ENCODE measurements around the gene KIAA0513.

KIAA0513 gene

DNA sequence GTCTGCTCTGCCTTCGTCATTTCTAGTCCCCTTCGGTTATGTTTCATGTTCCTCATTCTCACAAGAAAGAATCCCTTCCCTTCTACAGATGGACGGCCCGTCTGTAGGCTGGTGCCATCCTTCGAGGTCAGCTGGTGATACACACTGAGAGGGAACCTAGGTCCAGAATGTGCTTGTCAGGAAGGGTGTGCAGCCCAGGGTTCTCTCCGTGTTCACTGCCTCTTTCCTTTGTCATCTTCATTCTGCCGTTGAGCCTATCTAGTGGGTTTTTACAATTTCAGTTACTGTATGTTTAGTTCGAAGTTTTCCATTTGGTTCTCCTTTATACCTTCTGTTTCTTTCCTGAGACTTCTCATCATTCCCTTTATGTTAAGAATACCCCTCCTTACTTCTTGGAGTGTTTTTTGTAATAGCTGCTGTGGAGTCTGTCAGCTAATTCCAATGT, 18.9 kb downstream of the KIAA0513 start:
- Histone ChIP-seq H3K27me3 (replicated peaks) (no peaks in the 10 kb centered on the region), H3K27ac (no peak overlapping the region), H3K4me3 (ENCODE audit: low read depth, low read length) (no peak overlapping the region), H3K36me3 (replicated peaks) (no peaks in the 10 kb centered on the region)
- in situ Hi-C loops (cut with HindIII; ENCODE audit: low pct_ligation_motif_present, low sequenced_read_pairs): no loop called here
- TF ChIP-seq, protein P1, sequence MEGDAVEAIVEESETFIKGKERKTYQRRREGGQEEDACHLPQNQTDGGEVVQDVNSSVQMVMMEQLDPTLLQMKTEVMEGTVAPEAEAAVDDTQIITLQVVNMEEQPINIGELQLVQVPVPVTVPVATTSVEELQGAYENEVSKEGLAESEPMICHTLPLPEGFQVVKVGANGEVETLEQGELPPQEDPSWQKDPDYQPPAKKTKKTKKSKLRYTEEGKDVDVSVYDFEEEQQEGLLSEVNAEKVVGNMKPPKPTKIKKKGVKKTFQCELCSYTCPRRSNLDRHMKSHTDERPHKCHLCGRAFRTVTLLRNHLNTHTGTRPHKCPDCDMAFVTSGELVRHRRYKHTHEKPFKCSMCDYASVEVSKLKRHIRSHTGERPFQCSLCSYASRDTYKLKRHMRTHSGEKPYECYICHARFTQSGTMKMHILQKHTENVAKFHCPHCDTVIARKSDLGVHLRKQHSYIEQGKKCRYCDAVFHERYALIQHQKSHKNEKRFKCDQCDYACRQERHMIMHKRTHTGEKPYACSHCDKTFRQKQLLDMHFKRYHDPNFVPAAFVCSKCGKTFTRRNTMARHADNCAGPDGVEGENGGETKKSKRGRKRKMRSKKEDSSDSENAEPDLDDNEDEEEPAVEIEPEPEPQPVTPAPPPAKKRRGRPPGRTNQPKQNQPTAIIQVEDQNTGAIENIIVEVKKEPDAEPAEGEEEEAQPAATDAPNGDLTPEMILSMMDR (IDR thresholded peaks at IDR 0.05; ENCODE audit: low read depth, low read length, missing control alignments): no peak
- DNase-seq: no peak

DNA sequence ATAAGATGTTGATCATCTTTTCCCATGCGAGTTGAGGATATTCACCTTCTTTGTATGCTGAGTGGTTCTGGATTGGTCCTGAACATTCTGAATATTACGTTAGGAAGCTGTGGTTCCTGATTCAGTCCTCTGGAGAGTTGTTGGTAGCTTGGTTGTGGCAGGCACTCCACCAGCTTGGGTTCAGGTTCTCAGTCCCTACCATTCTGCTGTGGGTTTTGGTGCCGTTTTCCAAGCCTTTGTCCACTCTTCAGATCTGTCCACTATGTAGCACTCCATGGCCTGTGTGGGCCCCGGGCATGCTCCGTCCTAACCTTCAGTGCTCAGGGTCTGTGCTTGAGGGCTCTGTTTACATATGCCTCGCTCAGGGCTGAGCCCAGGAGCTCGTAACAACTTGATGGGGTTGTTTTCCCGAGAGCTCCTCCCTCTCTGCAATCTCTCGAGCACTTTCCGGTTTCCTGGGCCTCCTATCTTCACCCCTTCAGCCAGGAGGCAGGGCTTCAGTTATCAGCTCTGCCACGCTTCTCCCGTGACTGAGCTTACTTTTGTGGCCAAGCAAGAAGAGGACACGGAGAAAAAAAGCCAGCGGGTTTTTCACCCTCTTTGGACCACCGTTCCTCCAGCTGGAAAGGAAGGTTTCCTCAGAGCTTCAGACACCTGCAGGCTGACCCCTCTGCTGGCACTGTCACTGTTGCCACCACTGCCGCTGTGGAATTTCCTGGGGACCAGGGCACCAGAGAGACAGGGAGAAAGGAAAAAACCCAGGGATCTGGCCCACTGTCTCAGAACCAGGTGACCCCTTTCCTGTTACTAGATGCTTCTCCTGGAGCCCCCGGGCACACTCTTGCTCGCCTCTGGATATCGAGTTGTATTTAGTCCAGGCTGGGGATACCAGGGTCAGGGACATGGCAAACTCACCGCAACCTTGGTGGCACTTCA, 19.6 kb downstream of the KIAA0513 start:
- in situ Hi-C loops (cut with HindIII; ENCODE audit: low pct_ligation_motif_present, low sequenced_read_pairs): no loop called here
- no peaks in the 10 kb centered on the region for H3K36me3 ChIP-seq (replicated peaks)
- no peak for DNase-seq
- no peak overlapping the region for H3K4me3 ChIP-seq (ENCODE audit: low read depth, low read length)
- TF ChIP-seq, protein P1 (IDR thresholded peaks at IDR 0.05; ENCODE audit: low read depth, low read length, missing control alignments): no peak
- no peaks in the 10 kb centered on the region for H3K27me3 ChIP-seq (replicated peaks)
- H3K27ac ChIP-seq: no peak overlapping the region

DNA sequence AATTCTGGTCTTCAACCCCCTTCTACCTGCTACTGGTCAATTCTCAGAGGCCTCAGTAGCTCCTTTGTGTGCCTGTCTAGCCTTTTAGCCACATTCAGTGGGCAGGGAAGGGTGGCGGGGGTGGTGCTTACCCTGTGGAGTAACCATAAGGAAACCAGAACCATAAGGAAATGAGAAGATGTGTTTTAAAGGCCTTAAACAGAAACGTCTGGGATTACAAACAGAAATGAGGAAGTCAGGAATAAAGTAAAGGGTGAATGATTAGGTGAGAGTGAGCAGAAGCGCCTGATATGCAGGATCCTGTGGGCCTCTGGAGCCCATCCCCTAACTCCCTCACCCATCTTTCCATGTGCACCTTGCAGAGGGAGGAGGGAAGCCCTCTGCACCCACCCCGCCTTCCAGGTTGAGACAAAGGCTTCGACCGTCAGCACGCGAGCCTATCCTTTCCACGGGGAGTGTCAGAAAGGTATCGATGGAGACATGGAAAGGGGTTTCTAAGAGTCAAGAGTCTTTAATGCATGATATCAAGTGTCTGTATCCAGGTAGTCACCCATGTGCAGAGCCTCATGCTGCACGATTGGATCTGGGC, 20.4 kb downstream of the KIAA0513 start:
- in situ Hi-C loops (cut with HindIII; ENCODE audit: low pct_ligation_motif_present, low sequenced_read_pairs): no loop called here
- no peak for DNase-seq
- Histone ChIP-seq H3K36me3 (replicated peaks) (no peaks in the 10 kb centered on the region), H3K27ac (no peak overlapping the region), H3K4me3 (ENCODE audit: low read depth, low read length) (no peak overlapping the region), H3K27me3 (replicated peaks) (no peaks in the 10 kb centered on the region)
- TF ChIP-seq, protein P1 (IDR thresholded peaks at IDR 0.05; ENCODE audit: low read depth, low read length, missing control alignments): no peak

DNA sequence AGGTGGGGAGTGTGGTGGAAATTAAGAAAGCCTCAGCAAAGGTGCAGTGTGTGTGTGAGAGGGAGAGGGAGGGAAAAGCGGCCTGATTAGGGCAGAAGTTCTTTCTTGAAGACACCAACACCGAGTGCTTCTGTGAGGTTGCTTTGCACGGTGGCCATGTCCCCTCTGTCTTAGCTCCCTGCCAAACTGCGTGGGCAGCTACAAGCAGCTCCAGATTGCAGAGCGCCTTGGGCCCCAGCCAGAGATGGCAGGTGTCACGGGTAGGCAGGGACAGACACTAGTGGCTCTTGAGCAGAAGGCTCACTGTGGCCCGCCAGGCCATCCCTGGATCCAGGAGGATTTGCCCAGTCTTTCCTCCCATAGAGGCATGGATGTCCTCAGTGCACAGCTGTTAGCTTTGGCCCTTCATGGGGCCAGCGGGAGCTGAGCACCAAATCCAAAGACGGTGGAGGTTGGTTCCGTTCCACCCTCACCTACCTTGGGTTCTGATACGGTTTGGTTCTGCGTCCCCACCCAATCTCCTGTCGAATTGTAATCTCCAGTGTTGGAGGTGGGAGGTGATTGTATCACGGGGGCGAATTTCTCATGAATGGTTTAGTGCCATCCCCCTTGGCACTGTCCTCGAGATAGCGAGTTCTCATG, 21.4 kb downstream of the KIAA0513 start:
- no peak for DNase-seq
- Histone ChIP-seq H3K4me3 (ENCODE audit: low read depth, low read length) (no peak overlapping the region), H3K36me3 (replicated peaks) (no peaks in the 10 kb centered on the region), H3K27ac (no peak overlapping the region), H3K27me3 (replicated peaks) (no peaks in the 10 kb centered on the region)
- in situ Hi-C loops (cut with HindIII; ENCODE audit: low pct_ligation_motif_present, low sequenced_read_pairs): no loop called here
- TF ChIP-seq, protein P1 (IDR thresholded peaks at IDR 0.05; ENCODE audit: low read depth, low read length, missing control alignments): no peak

DNA sequence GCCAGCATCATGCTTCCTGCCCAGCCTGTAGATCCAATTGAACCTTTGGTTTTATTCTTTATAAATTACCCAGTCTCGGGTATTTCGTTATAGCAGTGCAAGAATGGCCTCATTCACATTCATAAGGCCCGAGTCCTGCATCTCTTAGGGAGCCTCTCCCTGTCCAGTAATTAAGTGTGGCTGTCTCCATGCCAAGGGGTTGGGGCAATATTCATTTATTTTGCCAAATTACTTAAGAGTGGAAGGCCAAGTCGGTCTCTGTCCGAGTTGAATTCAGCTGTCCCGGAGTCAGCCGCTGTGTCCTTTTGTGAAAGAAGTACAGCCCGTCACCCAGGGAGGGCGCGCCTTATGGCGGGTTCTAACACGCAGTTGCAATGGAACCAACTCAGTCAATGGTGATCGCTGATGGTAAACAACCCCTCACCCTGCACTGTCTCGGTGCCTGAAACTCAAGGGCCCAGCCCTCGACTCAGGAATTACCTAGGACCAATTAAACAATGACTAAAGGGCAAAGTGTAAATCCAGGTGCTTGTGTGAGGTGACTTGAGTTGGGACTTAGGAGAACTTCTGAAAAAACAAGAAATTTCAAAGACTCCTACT, 22.2 kb downstream of the KIAA0513 start:
- H3K27ac ChIP-seq: no peak overlapping the region
- H3K4me3 ChIP-seq (ENCODE audit: low read depth, low read length): no peak overlapping the region
- no peaks in the 10 kb centered on the region for H3K36me3 ChIP-seq (replicated peaks)
- DNase-seq: no peak
- H3K27me3 ChIP-seq (replicated peaks): no peaks in the 10 kb centered on the region
- in situ Hi-C loops (cut with HindIII; ENCODE audit: low pct_ligation_motif_present, low sequenced_read_pairs): no loop called here
- TF ChIP-seq, protein P1 (IDR thresholded peaks at IDR 0.05; ENCODE audit: low read depth, low read length, missing control alignments): no peak
